Sigmoid colon (tissue), 3 donors: ENCODE data around the gene IRAK1.

Experiments used
- CTCF ChIP-seq, 4 experiments: fragments of 450-650 bp in 3 of 4; fragments of 200-600 bp in 1 of 4; IDR thresholded peaks; one replicate each; pipeline ENCODE4 v1.5.1; 2016 to 2019; ENCODE audit warnings: antibody characterized with exemption in 4 of 4, mild to moderate bottlenecking in 3 of 4, moderate library complexity in 2 of 4
- POLR2A ChIP-seq, 2 donors: fragments of 450-650 bp; IDR thresholded peaks; one replicate each; pipeline ENCODE4 v1.6.1; 2016; ENCODE audit warnings: antibody characterized with exemption in 2 of 2, mild to moderate bottlenecking in 2 of 2, moderate library complexity in 2 of 2

GRCh38 chrX:154030715-154031305 is 11.1 kb upstream of the IRAK1 start:
- no peak for TF ChIP-seq POLR2A (IDR thresholded peaks at IDR 0.05)
- TF ChIP-seq CTCF (IDR thresholded peaks at IDR 0.05): no peak
